H9 (cell line): ENCODE results near the gene ETV5. TPM values are rescaled to one million over a fixed set of nuclear protein-coding genes. Genes with fewer than 3 reads are reported as not detected.

Source experiments
- DNase-seq: peaks from one replicate; pipeline ENCODE4 v3.0.0-alpha.2; 2017
- H2AFZ ChIP-seq: one replicate; pipeline ENCODE4 v1.6.1; 2013; ENCODE audit warnings: mild to moderate bottlenecking, low read length, control low read depth, moderate library complexity
- H2AK5ac ChIP-seq: 2 replicates; pipeline ENCODE4 v1.6.1; 2013; ENCODE audit warnings: low read length, control low read depth, mixed read lengths; ENCODE audit not compliant: insufficient read length
- H2BK120ac ChIP-seq: one replicate; pipeline ENCODE4 v1.6.1; 2013; ENCODE audit warnings: low read depth, mild to moderate bottlenecking, low read length, control low read depth, inconsistent platforms; ENCODE audit not compliant: poor library complexity, severe bottlenecking
- H2BK12ac ChIP-seq: 2 replicates; pipeline ENCODE4 v1.6.1; 2013; ENCODE audit warnings: low read length, control low read depth, mixed read lengths, low read depth; ENCODE audit not compliant: insufficient read length
- H2BK15ac ChIP-seq: 2 replicates; pipeline ENCODE4 v1.6.1; 2013; ENCODE audit warnings: low read depth, low read length, control low read depth
- H2BK20ac ChIP-seq: one replicate; pipeline ENCODE4 v1.6.1; 2013; ENCODE audit warnings: low read depth, mild to moderate bottlenecking, low read length, control low read depth, inconsistent platforms; ENCODE audit not compliant: poor library complexity, severe bottlenecking
- H2BK5ac ChIP-seq: 2 replicates; pipeline ENCODE4 v1.6.1; 2013; ENCODE audit warnings: low read length, control low read depth, mixed read lengths; ENCODE audit not compliant: insufficient read length
- H3K14ac ChIP-seq: 2 replicates; pipeline ENCODE4 v1.6.1; 2013; ENCODE audit warnings: low read length, control low read depth; ENCODE audit not compliant: insufficient read depth
- H3K18ac ChIP-seq: 2 replicates; pipeline ENCODE4 v1.6.1; 2013; ENCODE audit warnings: low read depth, mild to moderate bottlenecking, mixed read lengths, low read length, control low read depth; ENCODE audit not compliant: insufficient read length
- H3K23ac ChIP-seq: 2 replicates; pipeline ENCODE4 v1.6.1; 2013; ENCODE audit warnings: low read length, control low read depth, mixed read lengths, low read depth; ENCODE audit not compliant: insufficient read length
- H3K23me2 ChIP-seq: 2 replicates; pipeline ENCODE4 v1.6.1; 2013; ENCODE audit warnings: low read depth, mild to moderate bottlenecking, mixed read lengths, low read length, control low read depth; ENCODE audit not compliant: insufficient read length, poor library complexity, severe bottlenecking
- H3K27ac ChIP-seq: 2 replicates; pipeline ENCODE4 v1.5.1; 2013; ENCODE audit warnings: low read length, control low read depth, mixed read lengths, low read depth; ENCODE audit not compliant: insufficient read length
- H3K27me3 ChIP-seq: 2 replicates; pipeline ENCODE4 v1.6.1; 2013; ENCODE audit warnings: low read length, control low read depth, inconsistent platforms; ENCODE audit not compliant: insufficient read depth
- H3K4ac ChIP-seq: 2 replicates; pipeline ENCODE4 v1.6.1; 2013; ENCODE audit warnings: low read depth, mild to moderate bottlenecking, control low read depth, inconsistent platforms, low read length, moderate library complexity
- H3K4me1 ChIP-seq: 2 replicates; pipeline ENCODE4 v1.6.1; 2013; ENCODE audit warnings: low read length, control low read depth, inconsistent platforms; ENCODE audit not compliant: insufficient read depth
- H3K4me2 ChIP-seq: 2 replicates; pipeline ENCODE4 v1.6.1; 2013; ENCODE audit warnings: low read length, control low read depth, mixed read lengths; ENCODE audit not compliant: insufficient read length, insufficient read depth
- H3K56ac ChIP-seq: 2 replicates; pipeline ENCODE4 v1.6.1; 2013; ENCODE audit warnings: low read depth, mild to moderate bottlenecking, mixed read lengths, low read length, control low read depth; ENCODE audit not compliant: insufficient read length
- H3K79me1 ChIP-seq: 2 replicates; pipeline ENCODE4 v1.6.1; 2013; ENCODE audit warnings: low read depth, mild to moderate bottlenecking, moderate library complexity, low read length, control low read depth, inconsistent platforms; ENCODE audit not compliant: insufficient read depth, poor library complexity, severe bottlenecking
- H3K79me2 ChIP-seq: 2 replicates; pipeline ENCODE4 v1.6.1; 2013; ENCODE audit warnings: low read length, control low read depth, inconsistent platforms; ENCODE audit not compliant: insufficient read depth
- H3K9ac ChIP-seq: 2 replicates; pipeline ENCODE4 v1.6.1; 2013; ENCODE audit warnings: low read length, control low read depth, mixed read lengths; ENCODE audit not compliant: insufficient read length; ENCODE audit errors: extremely low read depth
- H3K9me3 ChIP-seq: one replicate; pipeline ENCODE4 v1.6.1; 2013; ENCODE audit warnings: low read depth, low read length, inconsistent platforms; ENCODE audit not compliant: control insufficient read depth
- H3T11ph ChIP-seq: one replicate; pipeline ENCODE4 v1.6.1; 2013; ENCODE audit warnings: mild to moderate bottlenecking, low read length, control low read depth, inconsistent platforms
- H4K20me1 ChIP-seq: one replicate; pipeline ENCODE4 v1.6.1; 2013; ENCODE audit not compliant: control insufficient read depth, insufficient read length, insufficient read depth
- H4K5ac ChIP-seq: 2 replicates; pipeline ENCODE4 v1.6.1; 2013; ENCODE audit warnings: low read depth, mild to moderate bottlenecking, mixed read lengths, low read length, control low read depth; ENCODE audit not compliant: insufficient read length
- H4K8ac ChIP-seq: replicated peaks from 2 replicates; pipeline ENCODE4 v1.6.1; 2013; ENCODE audit warnings: low read length, control low read depth, mixed read lengths, low read depth; ENCODE audit not compliant: insufficient read length
- H4K91ac ChIP-seq: 2 replicates; pipeline ENCODE4 v1.6.1; 2013; ENCODE audit warnings: low read depth, mild to moderate bottlenecking, moderate library complexity, mixed read lengths, low read length, control low read depth; ENCODE audit not compliant: insufficient read length
- H3K27ac Mint-ChIP-seq, 3 experiments: 2 replicates in 2 of 3; 3 replicates in 1 of 3; pipeline ENCODE4 v1.8.0; 2020 to 2021; ENCODE audit warnings: mixed read lengths in 3 of 3, mild to moderate bottlenecking in 1 of 3, moderate library complexity in 1 of 3
- H3K27me3 Mint-ChIP-seq: 2 replicates; pipeline ENCODE4 v1.8.0; 2021; ENCODE audit warnings: low read depth, mild to moderate bottlenecking, moderate library complexity, mixed read lengths
- H3K36me3 Mint-ChIP-seq, 3 experiments: 2 replicates in 2 of 3; 3 replicates in 1 of 3; pipeline ENCODE4 v1.8.0; 2020 to 2021; ENCODE audit warnings: low read depth in 3 of 3, mixed read lengths in 3 of 3; ENCODE audit not compliant: insufficient read depth in 1 of 3
- H3K4me1 Mint-ChIP-seq, 2 experiments: 2 replicates each; pipeline ENCODE4 v1.8.0; 2020; ENCODE audit warnings: mixed read lengths in 2 of 2
- H3K4me3 Mint-ChIP-seq, 2 experiments: 2 replicates in 1 of 2; 3 replicates in 1 of 2; pipeline ENCODE4 v1.8.0; 2020 to 2021; ENCODE audit warnings: mild to moderate bottlenecking in 2 of 2, mixed read lengths in 2 of 2, moderate library complexity in 1 of 2
- H3K9me3 Mint-ChIP-seq, 2 experiments: 2 replicates in 1 of 2; 3 replicates in 1 of 2; pipeline ENCODE4 v1.8.0; 2020; ENCODE audit warnings: mild to moderate bottlenecking in 2 of 2, mixed read lengths in 2 of 2, moderate library complexity in 1 of 2
- CTCF ChIP-seq: fragments of 200-600 bp; sonication (generic); conservative IDR thresholded peaks from 3 replicates; pipeline ENCODE4 v1.8.0; 2021; ENCODE audit warnings: antibody characterized with exemption, mild to moderate bottlenecking
- WGBS: extraction: QIAGEN DNeasy Blood & Tissue Kit; methylation state at CpG from one replicate; pipeline ENCODE4 v1.1.7; 2013; ENCODE audit warnings: missing lambda C conversion rate, low lambda C conversion rate, mixed read lengths; ENCODE audit not compliant: insufficient read length; ENCODE audit errors: extremely low coverage; 5-methylcytosine and 5-hydroxymethylcytosine counted together
- total RNA-seq: library from RNA; stranded (reverse); gene quantifications from 2 replicates; pipeline ENCODE4 v1.2.1, GENCODE V29; 2021

Gene ETV5
- total RNA-seq, 1 experiment from 2014 or later = 7.7 TPM

DNA sequence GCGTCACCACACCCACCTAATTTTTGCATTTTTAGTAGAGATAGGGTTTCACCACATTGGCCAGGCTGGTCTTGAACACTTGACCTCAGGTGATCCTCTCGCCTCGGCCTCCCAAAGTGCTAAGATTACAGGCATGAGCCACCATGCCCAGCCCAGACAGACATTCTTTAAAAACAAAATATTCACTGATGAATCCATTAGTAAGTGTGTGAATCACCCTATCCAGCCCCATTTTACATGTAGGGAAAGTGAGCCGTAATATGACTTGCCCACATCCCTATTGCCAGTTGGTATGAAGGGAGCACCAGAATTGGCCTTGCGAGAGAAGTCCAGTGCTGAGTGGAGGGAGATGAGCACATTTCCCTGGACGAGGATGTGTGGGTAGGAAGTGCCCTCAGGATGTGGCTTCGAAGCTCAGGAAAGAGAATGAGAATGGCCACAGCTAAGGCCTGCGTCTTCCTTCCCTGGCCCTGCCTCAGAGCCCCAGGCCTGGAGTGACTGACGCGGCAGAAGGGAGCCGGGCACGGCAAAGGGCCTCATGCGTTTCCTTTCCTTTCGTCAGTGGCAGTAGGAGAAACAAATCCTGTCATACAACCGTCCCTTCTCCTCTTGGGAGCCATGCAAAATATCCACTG is 28.3 kb upstream of the ETV5 start:
- Histone ChIP-seq H4K91ac (no peak overlapping the region), H4K20me1 (no peaks in the 10 kb centered on the region), H2BK15ac (no peak overlapping the region), H3K79me2 (no peaks in the 10 kb centered on the region), H3K9ac (no peak overlapping the region), H3K27ac (no peak overlapping the region), H2BK120ac (no peak overlapping the region), H3K4me1 (no peaks in the 10 kb centered on the region), H3K27me3 (peaks cover 2% of the 10 kb centered on the region; the same call in 1 of the 2 replicates), H3K14ac (no peak overlapping the region; the same call in 1 of the 2 replicates), H2AK5ac (no peak overlapping the region), H3T11ph (no peak overlapping the region), H3K23ac (no peak overlapping the region), H3K18ac (no peak overlapping the region), H3K4me2 (no peak overlapping the region), H3K9me3 (no peaks in the 10 kb centered on the region), H3K4ac (no peak overlapping the region), H3K23me2 (no peaks in the 10 kb centered on the region), H2BK12ac (no peak overlapping the region), H2BK20ac (no peak overlapping the region), H4K8ac (no peak overlapping the region), H2AFZ (no peak overlapping the region), H3K79me1 (no peaks in the 10 kb centered on the region), H3K56ac (no peak overlapping the region), H4K5ac (no peak overlapping the region), H2BK5ac (no peak overlapping the region)
- Mint-ChIP-seq H3K9me3 (no peaks in the 10 kb centered on the region), H3K4me3 (no peak overlapping the region), H3K36me3 (no peaks in the 10 kb centered on the region), H3K27ac (no peak overlapping the region; a peak in 1 of 7 replicates), H3K27me3 (peaks cover 63% of the 10 kb centered on the region), H3K4me1 (peaks cover 1 to 2% of the 10 kb centered on the region in 2 experiments; a peak in 3 of 4 replicates)
- no peak for TF ChIP-seq CTCF
- no CpG with 5 or more reads among the region's 15 CpGs for WGBS
- no peak for DNase-seq
